Neural cell (in vitro differentiated cells): ENCODE data around the gene PARP16. TPM values are rescaled to one million over a fixed set of nuclear protein-coding genes. Genes with fewer than 3 reads are reported as not detected.

Source experiments
- H2AFZ ChIP-seq: fragments of 200-600, 300-800 bp; sonication (generic), shearing (Covaris generic); 2 replicates; pipeline ENCODE4 v1.6.0; 2014; ENCODE audit warnings: low read depth, mild to moderate bottlenecking, antibody characterized with exemption, low read length, moderate library complexity
- H3F3A ChIP-seq: fragments of 200-600 bp; shearing (Covaris generic); 2 replicates; pipeline ENCODE4 v1.6.1; 2016; ENCODE audit warnings: mild to moderate bottlenecking, moderate library complexity, mixed read lengths, antibody characterized with exemption, low read length; ENCODE audit not compliant: insufficient read depth, poor library complexity, severe bottlenecking
- H3K27ac ChIP-seq: fragments of 200-600, 300-800 bp; sonication (generic), shearing (Covaris generic); 2 replicates; pipeline ENCODE4 v1.5.1; 2014; ENCODE audit warnings: mild to moderate bottlenecking, low read length, moderate library complexity
- H3K27me3 ChIP-seq: fragments of 300-800, 200-600 bp; sonication (generic), shearing (Covaris generic); 2 replicates; pipeline ENCODE4 v1.6.0; 2014; ENCODE audit warnings: mild to moderate bottlenecking, low read depth, low read length, moderate library complexity; ENCODE audit not compliant: insufficient read depth
- H3K36me3 ChIP-seq: fragments of 300-800, 200-600 bp; sonication (generic), shearing (Covaris generic); 2 replicates; pipeline ENCODE4 v1.5.1; 2014; ENCODE audit warnings: mild to moderate bottlenecking, antibody characterized with exemption, low read length, moderate library complexity; ENCODE audit not compliant: insufficient read depth
- H3K4me2 ChIP-seq: fragments of 300-800, 200-600 bp; sonication (generic), shearing (Covaris generic); 2 replicates; pipeline ENCODE4 v1.6.0; 2014; ENCODE audit warnings: mild to moderate bottlenecking, low read length
- H3K4me3 ChIP-seq: fragments of 300-800, 200-600 bp; sonication (generic), shearing (Covaris generic); 2 replicates; pipeline ENCODE4 v1.5.1; 2014; ENCODE audit warnings: mild to moderate bottlenecking, low read length, moderate library complexity
- H3K79me2 ChIP-seq: fragments of 200-600 bp; shearing (Covaris generic); replicated peaks from 2 replicates; pipeline ENCODE4 v1.6.0; 2014; ENCODE audit warnings: mild to moderate bottlenecking, low read length, moderate library complexity; ENCODE audit not compliant: insufficient read depth
- H3K9ac ChIP-seq: fragments of 300-800, 200-600 bp; sonication (generic), shearing (Covaris generic); 2 replicates; pipeline ENCODE4 v1.6.1; 2016; ENCODE audit warnings: mild to moderate bottlenecking, low read length, mixed read lengths
- H3K9me2 ChIP-seq: fragments of 200-600 bp; shearing (Covaris generic); 2 replicates; pipeline ENCODE4 v1.6.1; 2016; ENCODE audit warnings: mild to moderate bottlenecking, low read length, mixed read lengths; ENCODE audit not compliant: insufficient read depth
- H3K9me3 ChIP-seq: fragments of 200-600, 300-800 bp; sonication (generic), shearing (Covaris generic); 2 replicates; pipeline ENCODE4 v1.6.1; 2016; ENCODE audit warnings: mild to moderate bottlenecking, mixed run types, low read length, moderate library complexity, mixed read lengths
- H4K20me1 ChIP-seq: fragments of 200-600 bp; shearing (Covaris generic); 2 replicates; pipeline ENCODE4 v1.6.1; 2016; ENCODE audit warnings: mild to moderate bottlenecking, mixed run types; ENCODE audit not compliant: insufficient read depth
- CTCF ChIP-seq: fragments of 450-650 bp; IDR thresholded peaks from 2 replicates; pipeline ENCODE4 v1.5.1; 2014; ENCODE audit warnings: antibody characterized with exemption, mild to moderate bottlenecking, moderate library complexity; ENCODE audit not compliant: poor library complexity, severe bottlenecking
- EP300 ChIP-seq: fragments of 450-650 bp; conservative IDR thresholded peaks from 2 replicates; pipeline ENCODE4 v1.6.1; 2014; ENCODE audit warnings: antibody characterized with exemption, mild to moderate bottlenecking, moderate library complexity; ENCODE audit not compliant: poor library complexity, severe bottlenecking
- EZH2 ChIP-seq: fragments of 200-600, 300-800 bp; shearing (Covaris generic), sonication (generic); IDR thresholded peaks from 2 replicates; pipeline ENCODE4 v1.6.1; 2014; ENCODE audit warnings: antibody characterized with exemption, low read length, borderline replicate concordance, mild to moderate bottlenecking; ENCODE audit not compliant: insufficient read depth, poor library complexity, severe bottlenecking
- MXI1 ChIP-seq: fragments of 450-650 bp; conservative IDR thresholded peaks from 2 replicates; pipeline ENCODE4 v1.6.1; 2014; ENCODE audit warnings: antibody characterized with exemption, mild to moderate bottlenecking; ENCODE audit not compliant: poor library complexity, severe bottlenecking
- POLR2AphosphoS5 ChIP-seq: IDR thresholded peaks from 2 replicates; pipeline ENCODE4 v1.6.1; 2012
- RAD21 ChIP-seq: fragments of 450-650 bp; conservative IDR thresholded peaks from 2 replicates; pipeline ENCODE4 v1.6.1; 2014; ENCODE audit warnings: antibody characterized with exemption, mild to moderate bottlenecking, moderate library complexity
- REST ChIP-seq: IDR thresholded peaks from 2 replicates; pipeline ENCODE4 v1.6.1; 2012; ENCODE audit warnings: borderline replicate concordance
- SMC3 ChIP-seq: fragments of 450-650 bp; conservative IDR thresholded peaks from 2 replicates; pipeline ENCODE4 v1.6.1; 2014; ENCODE audit warnings: antibody characterized with exemption, mild to moderate bottlenecking, moderate library complexity; ENCODE audit not compliant: poor library complexity
- TAF1 ChIP-seq: IDR thresholded peaks from 2 replicates; pipeline ENCODE4 v1.6.1; 2012; ENCODE audit warnings: low read depth
- polyA plus RNA-seq: library from polyadenylated mRNA; depleted of rRNA; stranded (reverse); fragments of >200 nt; gene quantifications from 2 replicates; pipeline ENCODE4 v1.2.3, GENCODE V29; 2014

The PARP16 gene
- polyA plus RNA-seq, 1 donor from 2014 or later = 17.0 TPM

GRCh38 chr15:65212097-65212496 is 74.6 kb downstream of the PARP16 start:
- H2AFZ ChIP-seq = no peak overlapping the region

GRCh38 chr15:65211482-65211982 is 75.2 kb downstream of the PARP16 start:
- Histone ChIP-seq H3K27ac (no peak overlapping the region), H3K9me3 (no peaks in the 10 kb centered on the region), H2AFZ (no peak overlapping the region), H3K9ac (no peak overlapping the region), H3K4me3 (no peak overlapping the region), H4K20me1 (no peaks in the 10 kb centered on the region), H3K9me2 (no peaks in the 10 kb centered on the region), H3F3A (no peaks in the 10 kb centered on the region), H3K36me3 (no peaks in the 10 kb centered on the region), H3K79me2 (no peaks in the 10 kb centered on the region), H3K4me2 (no peak overlapping the region), H3K27me3 (no peaks in the 10 kb centered on the region)
- TF ChIP-seq EP300 = no peak
- TF ChIP-seq TAF1 = no peak
- TF ChIP-seq RAD21 = no peak
- no peak for TF ChIP-seq REST
- TF ChIP-seq MXI1 = no peak
- no peak for TF ChIP-seq EZH2
- TF ChIP-seq SMC3 = no peak
- no peak for TF ChIP-seq POLR2AphosphoS5
- no peak for TF ChIP-seq CTCF

More at GRCh38 chr15:65212097-65212496, 74.6 kb downstream of the PARP16 start:
- H3K4me2 ChIP-seq = no peak overlapping the region
- no peaks in the 10 kb centered on the region for H3K36me3 ChIP-seq
- H3K9ac ChIP-seq = no peak overlapping the region
- TF ChIP-seq TAF1 (no peak), EZH2 (no peak), CTCF (peak; percentile 11), SMC3 (no peak), RAD21 (no peak), EP300 (no peak)
- no peaks in the 10 kb centered on the region for H3K9me3 ChIP-seq
- no peak overlapping the region for H3K4me3 ChIP-seq
- H3F3A ChIP-seq = no peaks in the 10 kb centered on the region
- no peaks in the 10 kb centered on the region for H3K27me3 ChIP-seq
- no peak overlapping the region for H3K27ac ChIP-seq
- no peaks in the 10 kb centered on the region for H3K79me2 ChIP-seq
- H4K20me1 ChIP-seq = no peaks in the 10 kb centered on the region
- no peaks in the 10 kb centered on the region for H3K9me2 ChIP-seq
